Peyer's patch (tissue), 4 donors: ENCODE results near the gene ROR1. TPM values are rescaled to one million over a fixed set of nuclear protein-coding genes. Genes with fewer than 3 reads are reported as not detected.

ENCODE experiments used
- DNase-seq, 3 donors: peaks; one replicate each; pipeline ENCODE4 v3.0.0-alpha.2; 2017 to 2019
- H3K27ac ChIP-seq, 4 donors: fragments of 200-600 bp; sonication (generic); one replicate each; pipeline ENCODE4 v1.5.1; 2016 to 2019
- H3K27me3 ChIP-seq, 2 donors: fragments of 200-600 bp; sonication (generic); one replicate each; pipeline ENCODE4 v1.5.1; 2019
- H3K36me3 ChIP-seq, 3 donors: fragments of 200-600 bp; sonication (generic); one replicate each; pipeline ENCODE4 v1.5.1; 2016 to 2019
- H3K4me1 ChIP-seq, 4 donors: fragments of 200-600 bp; sonication (generic); one replicate each; pipeline ENCODE4 v1.5.1; 2016 to 2019
- H3K4me3 ChIP-seq, 4 donors: fragments of 200-600 bp; sonication (generic); 1 replicate in 3 of 4; 2 replicates in 1 of 4; pipeline ENCODE4 v1.5.1; 2016 to 2019; ENCODE audit warnings: mild to moderate bottlenecking in 1 of 4
- H3K9me3 ChIP-seq, 4 donors: fragments of 200-600 bp; sonication (generic); one replicate each; pipeline ENCODE4 v1.5.1; 2016 to 2019; ENCODE audit warnings: mild to moderate bottlenecking in 1 of 4
- POLR2A ChIP-seq, 2 donors: fragments of 450-650 bp; IDR thresholded peaks; one replicate each; pipeline ENCODE4 v1.5.1; 2017; ENCODE audit warnings: antibody characterized with exemption in 2 of 2, mild to moderate bottlenecking in 2 of 2, moderate library complexity in 2 of 2
- total RNA-seq, 4 donors: library from RNA; depleted of rRNA; stranded (reverse); fragments of >200 nt; gene quantifications; one replicate each; pipeline ENCODE4 v1.1.0, GENCODE V29; 2016
- TF ChIP-seq, protein P1 (sequence below), 6 experiments: fragments of 450-650 bp in 4 of 6; fragments of 200-600 bp in 2 of 6; sonication (generic) in 1 of 6; IDR thresholded peaks; one replicate each; pipeline ENCODE4 v1.5.1; 2017 to 2019; ENCODE audit warnings: antibody characterized with exemption in 6 of 6, mild to moderate bottlenecking in 3 of 6, moderate library complexity in 1 of 6

The ROR1 gene
- total RNA-seq, 4 donors from 2014 or later: 1.2 to 7.4 (median 4.7) TPM

DNA sequence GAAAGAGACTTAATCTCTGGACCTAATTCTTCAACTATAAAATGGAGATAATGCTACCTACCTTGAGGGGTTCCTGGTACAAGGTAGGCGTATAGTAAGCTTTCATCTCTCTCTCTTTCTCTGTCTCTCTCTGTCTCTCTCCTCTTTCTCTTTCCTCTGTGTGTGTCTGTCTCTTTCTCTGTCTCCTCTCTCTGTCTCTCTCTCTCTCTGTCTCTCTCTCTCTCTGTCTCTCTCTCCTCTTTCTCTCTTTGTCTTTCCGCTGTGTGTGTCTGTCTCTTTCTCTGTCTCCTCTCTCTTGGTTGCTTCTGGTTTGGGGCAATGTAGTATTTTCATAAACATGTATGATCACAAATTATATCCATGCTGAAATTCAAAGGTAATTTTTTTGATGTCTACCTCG is 353.5 kb downstream of the ROR1 start:
- H3K27me3 ChIP-seq: no peaks in the 10 kb centered on the region
- H3K4me3 ChIP-seq: no peak overlapping the region
- H3K27ac ChIP-seq: no peak overlapping the region
- no peaks in the 10 kb centered on the region for H3K9me3 ChIP-seq
- no peak for DNase-seq
- H3K4me1 ChIP-seq: no peaks in the 10 kb centered on the region
- no peaks in the 10 kb centered on the region for H3K36me3 ChIP-seq
- TF ChIP-seq, protein P1, sequence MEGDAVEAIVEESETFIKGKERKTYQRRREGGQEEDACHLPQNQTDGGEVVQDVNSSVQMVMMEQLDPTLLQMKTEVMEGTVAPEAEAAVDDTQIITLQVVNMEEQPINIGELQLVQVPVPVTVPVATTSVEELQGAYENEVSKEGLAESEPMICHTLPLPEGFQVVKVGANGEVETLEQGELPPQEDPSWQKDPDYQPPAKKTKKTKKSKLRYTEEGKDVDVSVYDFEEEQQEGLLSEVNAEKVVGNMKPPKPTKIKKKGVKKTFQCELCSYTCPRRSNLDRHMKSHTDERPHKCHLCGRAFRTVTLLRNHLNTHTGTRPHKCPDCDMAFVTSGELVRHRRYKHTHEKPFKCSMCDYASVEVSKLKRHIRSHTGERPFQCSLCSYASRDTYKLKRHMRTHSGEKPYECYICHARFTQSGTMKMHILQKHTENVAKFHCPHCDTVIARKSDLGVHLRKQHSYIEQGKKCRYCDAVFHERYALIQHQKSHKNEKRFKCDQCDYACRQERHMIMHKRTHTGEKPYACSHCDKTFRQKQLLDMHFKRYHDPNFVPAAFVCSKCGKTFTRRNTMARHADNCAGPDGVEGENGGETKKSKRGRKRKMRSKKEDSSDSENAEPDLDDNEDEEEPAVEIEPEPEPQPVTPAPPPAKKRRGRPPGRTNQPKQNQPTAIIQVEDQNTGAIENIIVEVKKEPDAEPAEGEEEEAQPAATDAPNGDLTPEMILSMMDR (IDR thresholded peaks at IDR 0.05): no peak
- no peak for TF ChIP-seq POLR2A (IDR thresholded peaks at IDR 0.05)

DNA sequence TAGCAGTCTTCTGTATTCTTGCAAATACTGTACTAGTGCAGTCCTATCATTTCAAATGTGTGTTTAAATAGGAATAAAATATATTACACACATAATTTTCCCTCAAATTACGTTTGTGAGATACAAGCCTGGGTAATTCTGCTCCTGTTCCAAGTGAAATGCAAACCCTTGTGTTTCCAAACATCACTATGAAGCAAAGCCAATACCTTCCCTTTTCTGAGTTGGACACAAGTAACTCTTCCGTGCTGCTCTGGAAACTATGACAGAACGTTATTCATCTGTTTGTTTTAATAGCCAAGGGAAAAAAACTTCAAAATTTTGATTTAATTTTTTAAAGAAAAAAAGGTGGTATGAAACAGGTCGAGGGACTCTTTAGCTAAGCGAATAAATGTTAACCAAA is 355.9 kb downstream of the ROR1 start:
- H3K4me3 ChIP-seq: no peak overlapping the region
- no peaks in the 10 kb centered on the region for H3K9me3 ChIP-seq
- H3K4me1 ChIP-seq: no peaks in the 10 kb centered on the region
- H3K27me3 ChIP-seq: no peaks in the 10 kb centered on the region
- no peak for DNase-seq
- H3K36me3 ChIP-seq: no peaks in the 10 kb centered on the region
- no peak overlapping the region for H3K27ac ChIP-seq
- TF ChIP-seq, protein P1 (IDR thresholded peaks at IDR 0.05): no peak
- no peak for TF ChIP-seq POLR2A (IDR thresholded peaks at IDR 0.05)

DNA sequence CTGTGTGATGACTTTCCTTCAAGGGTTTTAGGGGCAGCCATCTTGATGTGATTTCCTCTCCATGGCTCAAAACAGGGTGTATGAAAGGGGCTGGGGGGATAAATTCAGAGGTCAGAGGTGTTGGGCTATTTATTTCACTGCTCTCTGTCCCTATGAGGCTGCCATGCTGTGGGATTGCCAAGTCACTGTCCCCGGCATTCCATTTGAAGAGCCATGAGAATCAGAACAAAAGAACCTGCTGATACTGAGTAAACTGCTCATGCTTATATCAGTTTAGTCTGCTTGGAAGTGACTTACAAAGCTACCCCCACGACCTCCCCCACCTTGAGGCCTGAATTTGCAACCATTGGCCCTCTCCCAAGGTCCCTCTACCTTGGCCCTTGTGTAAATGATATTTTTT is 357.3 kb downstream of the ROR1 start:
- no peaks in the 10 kb centered on the region for H3K27me3 ChIP-seq
- H3K9me3 ChIP-seq: no peaks in the 10 kb centered on the region
- no peak for DNase-seq
- no peak for TF ChIP-seq POLR2A (IDR thresholded peaks at IDR 0.05)
- TF ChIP-seq, protein P1 (IDR thresholded peaks at IDR 0.05): no peak
- no peak overlapping the region for H3K4me3 ChIP-seq
- no peaks in the 10 kb centered on the region for H3K36me3 ChIP-seq
- H3K27ac ChIP-seq: no peak overlapping the region
- H3K4me1 ChIP-seq: no peaks in the 10 kb centered on the region

DNA sequence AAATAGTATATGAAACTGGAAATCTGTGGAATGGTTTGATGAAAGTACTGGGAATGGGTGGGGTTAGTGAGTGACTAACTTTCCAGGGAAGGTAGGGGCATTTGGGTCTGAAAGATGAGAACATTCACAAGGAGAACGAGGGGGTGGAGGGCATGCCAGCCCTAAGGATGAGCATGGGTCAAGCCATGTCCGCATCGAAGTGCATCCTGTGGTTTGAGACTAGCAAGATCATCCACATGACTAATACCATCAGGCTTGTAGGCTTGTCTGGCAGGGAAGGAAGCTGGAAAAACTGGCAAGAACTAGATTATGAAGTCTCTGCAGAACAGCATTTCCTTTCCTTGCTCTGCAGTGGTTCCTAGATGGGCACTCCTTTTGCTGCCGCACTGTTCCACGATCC is 359.2 kb downstream of the ROR1 start:
- H3K36me3 ChIP-seq: no peaks in the 10 kb centered on the region
- H3K27me3 ChIP-seq: no peaks in the 10 kb centered on the region
- TF ChIP-seq, protein P1 (IDR thresholded peaks at IDR 0.05): no peak
- TF ChIP-seq POLR2A (IDR thresholded peaks at IDR 0.05): no peak
- H3K9me3 ChIP-seq: no peaks in the 10 kb centered on the region
- H3K4me3 ChIP-seq: no peak overlapping the region
- H3K4me1 ChIP-seq: no peaks in the 10 kb centered on the region
- DNase-seq: no peak
- no peak overlapping the region for H3K27ac ChIP-seq

DNA sequence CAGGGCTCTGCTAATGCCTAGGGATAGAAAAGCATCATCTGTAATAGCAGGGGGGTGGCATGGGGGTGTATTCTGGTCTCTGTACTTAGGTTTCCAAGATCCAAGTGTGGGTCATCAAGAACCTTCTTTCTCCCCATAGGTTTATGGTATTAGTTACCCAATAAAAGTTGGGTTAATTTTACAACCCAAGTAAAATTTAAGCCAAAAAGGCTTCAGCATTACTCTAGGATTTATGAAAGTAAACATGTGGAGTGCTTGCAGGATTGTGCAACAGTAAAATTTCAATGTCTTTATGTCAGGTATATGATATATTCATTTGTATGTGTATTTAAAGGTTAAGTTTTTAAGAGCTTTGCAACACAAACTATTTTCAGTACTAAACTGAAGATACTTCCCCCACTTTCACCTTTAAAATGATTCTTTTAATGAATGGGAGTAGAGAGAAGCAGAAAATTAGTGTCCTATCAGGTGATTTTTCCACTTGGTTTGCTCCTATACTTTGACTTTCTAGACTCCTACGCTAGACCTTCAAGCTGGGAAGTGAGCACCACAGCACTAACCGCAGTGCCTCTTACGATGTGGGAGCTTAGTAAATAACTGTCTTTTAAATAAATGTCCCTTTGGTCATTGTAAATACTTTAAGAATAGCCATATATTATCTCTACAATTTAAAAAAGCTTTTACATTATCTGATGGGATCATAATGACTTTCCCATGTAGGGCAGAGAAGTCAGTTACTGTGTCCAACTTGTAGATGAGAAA is 361.8 kb downstream of the ROR1 start:
- no peak overlapping the region for H3K27ac ChIP-seq
- DNase-seq: no peak
- H3K9me3 ChIP-seq: no peaks in the 10 kb centered on the region
- H3K36me3 ChIP-seq: no peaks in the 10 kb centered on the region
- no peaks in the 10 kb centered on the region for H3K27me3 ChIP-seq
- no peak overlapping the region for H3K4me3 ChIP-seq
- H3K4me1 ChIP-seq: no peaks in the 10 kb centered on the region
- no peak for TF ChIP-seq POLR2A (IDR thresholded peaks at IDR 0.05)
- TF ChIP-seq, protein P1 (IDR thresholded peaks at IDR 0.05): no peak
